Measurements from ENCODE around the gene SARNP.

Gene SARNP

GRCh38 chr12:55742719-55743405 lies 74.7 kb downstream of the SARNP start, which contains the start of gene GDF11:
GDF11 (plus strand) TSS chr12:55743122; CDS start chr12:55743317, 195 bp downstream.
- peak; percentile 57 for DNase-seq (ENCODE audit: low read depth)

- no peak for DNase-seq (ENCODE audit: low read depth)
These were observed 75.4 kb downstream of the SARNP start for GRCh38 chr12:55741931-55742680.

GRCh38 chr12:55739025-55739378 lies 78.5 kb downstream of the SARNP start:
- no peak for DNase-seq (ENCODE audit: low read depth)

- peak; percentile 57 for DNase-seq (ENCODE audit: low read depth)
These were observed 79.2 kb downstream of the SARNP start for GRCh38 chr12:55738123-55739024.

GRCh38 chr12:55737581-55738122 lies 79.9 kb downstream of the SARNP start:
- no peak for DNase-seq (ENCODE audit: low read depth)

- DNase-seq (ENCODE audit: low read depth), result peak; percentile 36
These were observed 80.5 kb downstream of the SARNP start for GRCh38 chr12:55736780-55737580.

- DNase-seq (ENCODE audit: low read depth), result no peak
These were observed 81.4 kb downstream of the SARNP start for GRCh38 chr12:55736076-55736475.

GRCh38 chr12:55734595-55734994 lies 82.9 kb downstream of the SARNP start:
- DNase-seq (ENCODE audit: low read depth), result no peak

GRCh38 chr12:55733858-55734257 lies 83.7 kb downstream of the SARNP start:
- no peak for DNase-seq (ENCODE audit: low read depth)

GRCh38 chr12:55733021-55733555 lies 84.4 kb downstream of the SARNP start:
- DNase-seq (ENCODE audit: low read depth), result no peak

GRCh38 chr12:55732288-55732687 lies 85.2 kb downstream of the SARNP start:
- DNase-seq (ENCODE audit: low read depth), result no peak

GRCh38 chr12:55729819-55730818 lies 87.4 kb downstream of the SARNP start:
- DNase-seq (ENCODE audit: low read depth), result no peak

GRCh38 chr12:55728939-55729818 lies 88.3 kb downstream of the SARNP start, which contains the start of gene CD63:
CD63 (minus strand) TSS chr12:55729009; CDS start chr12:55728341, 668 bp downstream.
- peak; percentile 40 for DNase-seq (ENCODE audit: low read depth)

GRCh38 chr12:55728186-55728938 lies 89.2 kb downstream of the SARNP start:
- DNase-seq (ENCODE audit: low read depth), result no peak

- DNase-seq (ENCODE audit: low read depth), result no peak
These were observed 89.8 kb downstream of the SARNP start for GRCh38 chr12:55727643-55728185.

GRCh38 chr12:55726971-55727370 lies 90.6 kb downstream of the SARNP start:
- DNase-seq (ENCODE audit: low read depth), result no peak

- DNase-seq (ENCODE audit: low read depth), result no peak
These were observed 92.0 kb downstream of the SARNP start for GRCh38 chr12:55725556-55725955.

GRCh38 chr12:55724940-55725309 lies 92.6 kb downstream of the SARNP start:
- no peak for DNase-seq (ENCODE audit: low read depth)
